GM12872 (cell line): ENCODE data around the gene IL31.

Source experiments
- TF ChIP-seq, protein P1 (sequence below): IDR thresholded peaks from 3 replicates; pipeline ENCODE4 v1.5.1; 2011; ENCODE audit warnings: low read depth, mild to moderate bottlenecking, low read length, moderate library complexity; ENCODE audit not compliant: insufficient read depth

Gene IL31

GRCh38 chr12:122172262-122172939 is 1.6 kb downstream of the IL31 start:
- TF ChIP-seq, protein P1, sequence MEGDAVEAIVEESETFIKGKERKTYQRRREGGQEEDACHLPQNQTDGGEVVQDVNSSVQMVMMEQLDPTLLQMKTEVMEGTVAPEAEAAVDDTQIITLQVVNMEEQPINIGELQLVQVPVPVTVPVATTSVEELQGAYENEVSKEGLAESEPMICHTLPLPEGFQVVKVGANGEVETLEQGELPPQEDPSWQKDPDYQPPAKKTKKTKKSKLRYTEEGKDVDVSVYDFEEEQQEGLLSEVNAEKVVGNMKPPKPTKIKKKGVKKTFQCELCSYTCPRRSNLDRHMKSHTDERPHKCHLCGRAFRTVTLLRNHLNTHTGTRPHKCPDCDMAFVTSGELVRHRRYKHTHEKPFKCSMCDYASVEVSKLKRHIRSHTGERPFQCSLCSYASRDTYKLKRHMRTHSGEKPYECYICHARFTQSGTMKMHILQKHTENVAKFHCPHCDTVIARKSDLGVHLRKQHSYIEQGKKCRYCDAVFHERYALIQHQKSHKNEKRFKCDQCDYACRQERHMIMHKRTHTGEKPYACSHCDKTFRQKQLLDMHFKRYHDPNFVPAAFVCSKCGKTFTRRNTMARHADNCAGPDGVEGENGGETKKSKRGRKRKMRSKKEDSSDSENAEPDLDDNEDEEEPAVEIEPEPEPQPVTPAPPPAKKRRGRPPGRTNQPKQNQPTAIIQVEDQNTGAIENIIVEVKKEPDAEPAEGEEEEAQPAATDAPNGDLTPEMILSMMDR, result no peak

DNA sequence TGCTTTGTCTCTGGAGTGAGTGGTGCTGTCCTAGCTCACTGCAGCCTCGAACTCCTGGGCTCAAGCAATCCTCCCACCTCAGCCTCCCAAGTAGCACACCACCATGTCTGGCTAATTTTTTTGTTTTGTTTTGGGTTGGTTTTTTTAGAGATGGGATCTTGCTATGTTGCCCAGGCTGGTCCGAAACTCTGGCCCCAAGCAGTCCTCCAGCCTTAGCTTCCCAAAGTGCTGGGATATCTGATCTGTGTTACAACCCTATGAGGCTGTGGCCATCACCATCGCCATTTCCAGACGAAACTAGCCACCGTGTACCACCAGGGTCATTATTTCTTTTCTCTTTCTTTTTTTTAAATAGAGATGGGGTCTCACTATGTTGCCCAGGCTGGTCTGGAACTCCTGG is 2.6 kb downstream of the IL31 start:
- TF ChIP-seq, protein P1, result no peak

DNA sequence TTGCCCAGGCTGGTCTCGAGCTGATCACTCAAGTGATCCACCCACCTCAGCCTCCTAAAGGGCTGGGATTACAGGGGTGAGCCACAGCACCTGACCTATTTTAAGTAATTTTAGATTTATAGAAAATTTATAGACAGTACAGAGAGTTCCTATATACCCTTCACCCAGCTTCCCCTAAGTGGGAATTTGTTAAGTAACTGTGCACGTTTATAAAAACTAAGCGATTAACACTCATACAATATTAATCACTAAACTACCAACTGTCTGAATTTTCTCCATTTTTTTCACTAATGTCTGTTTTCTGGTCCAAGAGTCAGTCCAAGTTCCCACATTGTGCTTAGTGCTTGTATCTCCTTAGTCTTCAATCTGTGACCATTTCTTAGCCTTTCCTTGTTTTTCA is 5.5 kb downstream of the IL31 start:
- TF ChIP-seq, protein P1, result no peak

GRCh38 chr12:122167356-122167925 is 6.6 kb downstream of the IL31 start:
- TF ChIP-seq, protein P1, result no peak

- TF ChIP-seq, protein P1, result no peak
Measured at GRCh38 chr12:122166422-122167349, 7.3 kb downstream of the IL31 start.

- TF ChIP-seq, protein P1, result no peak
Measured at GRCh38 chr12:122162976-122163375, 11.0 kb downstream of the IL31 start.

GRCh38 chr12:122161682-122162081 is 12.3 kb downstream of the IL31 start:
- TF ChIP-seq, protein P1, result no peak
